GM12891 (cell line): Measurements from ENCODE around the gene AP5Z1.

ENCODE experiments used
- DNase-seq: peaks from one replicate; pipeline ENCODE4 v3.0.0; 2011; ENCODE audit warnings: low spot score; ENCODE audit not compliant: insufficient read length
- FAIRE-seq: peaks from 2 replicates; lab custom pipeline; 2011; peaks lifted over from hg19 to GRCh38; lab: Jason Lieb, UNC
- PAX5 ChIP-seq: IDR thresholded peaks from 2 replicates; pipeline ENCODE4 v1.6.1; 2011; ENCODE audit warnings: low read length, moderate library complexity, mild to moderate bottlenecking; ENCODE audit not compliant: insufficient read depth, severe bottlenecking
- POLR2A ChIP-seq: IDR thresholded peaks from 2 replicates; pipeline ENCODE4 v1.6.1; 2011; ENCODE audit warnings: low read depth, low read length, control low read depth
- POLR2AphosphoS5 ChIP-seq: IDR thresholded peaks from 2 replicates; pipeline ENCODE4 v1.6.1; 2011; ENCODE audit warnings: low read depth, low read length, control low read depth
- POU2F2 ChIP-seq: IDR thresholded peaks from 2 replicates; pipeline ENCODE4 v1.6.1; 2011; ENCODE audit warnings: low read depth, mild to moderate bottlenecking, control low read depth, low read length, moderate library complexity
- SPI1 ChIP-seq: IDR thresholded peaks from 2 replicates; pipeline ENCODE4 v1.6.1; 2011; ENCODE audit warnings: low read depth, low read length, control low read depth
- TAF1 ChIP-seq: IDR thresholded peaks from 2 replicates; pipeline ENCODE4 v1.6.1; 2011; ENCODE audit warnings: low read depth, low read length, control low read depth

The AP5Z1 gene

GRCh38 chr7:4755045-4755444, 20.4 kb upstream of the AP5Z1 start:
- TF ChIP-seq TAF1 (no peak), POLR2AphosphoS5 (no peak), POU2F2 (no peak), PAX5 (no peak), SPI1 (no peak), POLR2A (no peak)
- FAIRE-seq (no peak), DNase-seq (no peak)

GRCh38 chr7:4758111-4758510, 17.3 kb upstream of the AP5Z1 start:
- DNase-seq (no peak), FAIRE-seq (no peak)
- TF ChIP-seq POLR2A (no peak), POLR2AphosphoS5 (no peak), POU2F2 (no peak), SPI1 (no peak), PAX5 (no peak), TAF1 (no peak)

GRCh38 chr7:4758791-4759190, 16.6 kb upstream of the AP5Z1 start:
- FAIRE-seq, result no peak
- DNase-seq, result no peak
- TF ChIP-seq POLR2AphosphoS5 (no peak), SPI1 (no peak), POU2F2 (no peak), POLR2A (no peak), TAF1 (no peak), PAX5 (no peak)

GRCh38 chr7:4759211-4759610, 16.2 kb upstream of the AP5Z1 start:
- DNase-seq, result no peak
- TF ChIP-seq POU2F2 (no peak), TAF1 (no peak), SPI1 (no peak), PAX5 (no peak), POLR2A (no peak), POLR2AphosphoS5 (no peak)
- no peak for FAIRE-seq

- no peak for DNase-seq
- TF ChIP-seq POLR2AphosphoS5 (no peak), SPI1 (no peak), POU2F2 (no peak), POLR2A (no peak), TAF1 (no peak), PAX5 (no peak)
- no peak for FAIRE-seq
Observed at GRCh38 chr7:4760952-4761351, 14.5 kb upstream of the AP5Z1 start.

GRCh38 chr7:4762121-4763055, 13.0 kb upstream of the AP5Z1 start:
- no peak for DNase-seq
- no peak for TF ChIP-seq PAX5
- no peak for TF ChIP-seq TAF1
- TF ChIP-seq SPI1, result no peak
- TF ChIP-seq POU2F2, result no peak
- no peak for TF ChIP-seq POLR2A
- no peak for TF ChIP-seq POLR2AphosphoS5
- FAIRE-seq, result no peak

- TF ChIP-seq TAF1 (no peak), POLR2A (no peak), POU2F2 (no peak), PAX5 (no peak), POLR2AphosphoS5 (no peak), SPI1 (no peak)
- no peak for DNase-seq
- FAIRE-seq, result no peak
Observed at GRCh38 chr7:4763091-4763793, 12.2 kb upstream of the AP5Z1 start.

GRCh38 chr7:4763794-4764185, 11.6 kb upstream of the AP5Z1 start:
- FAIRE-seq (no peak), DNase-seq (no peak)
- TF ChIP-seq PAX5 (no peak), POLR2AphosphoS5 (no peak), TAF1 (no peak), SPI1 (no peak), POLR2A (no peak), POU2F2 (no peak)

GRCh38 chr7:4764402-4765007, 10.9 kb upstream of the AP5Z1 start:
- DNase-seq (no peak), FAIRE-seq (no peak)
- TF ChIP-seq POU2F2 (no peak), POLR2A (no peak; the same call in 1 of the 2 replicates), PAX5 (no peak), TAF1 (no peak), POLR2AphosphoS5 (no peak), SPI1 (no peak)
